HCT116 (cell line): ENCODE data around the gene CTTNBP2. TPM values are rescaled to one million over a fixed set of nuclear protein-coding genes. Genes with fewer than 3 reads are reported as not detected.

Experiments used
- ATAC-seq: fragments of 200-7000 bp; cut with Tn5 transposase; 2 replicates; pipeline ENCODE4 v1.9.1; 2020; ENCODE audit warnings: mild to moderate bottlenecking, moderate library complexity
- BruUV-seq: library from RNA; stranded (reverse); fragments of 400-500 nt; replicated peaks from 2 replicates; lab custom pipeline; 2021; lab: Mats Ljungman, UMichigan
- CTCF ChIA-PET: fragments of 300-600 bp; sonication (Branson Sonifier 250); formaldehyde crosslinking; loops from one replicate; lab custom pipeline; 2021; ENCODE audit warnings: antibody characterized with exemption; lab: Charles Lee
- POLR2A ChIA-PET: fragments of 300-600, 350-600 bp; sonication (Branson Sonifier 250); formaldehyde crosslinking; loops from one replicate; lab custom pipeline; 2021; ENCODE audit warnings: antibody characterized with exemption; lab: Charles Lee
- RAD21 ChIA-PET, 2 experiments: fragments of 300-600 bp; sonication (Branson Sonifier 250); formaldehyde crosslinking; loops; one replicate each; lab custom pipeline; 2023; ENCODE audit warnings: low total read pairs in 2 of 2; ENCODE audit not compliant: uncharacterized antibody in 2 of 2, unreplicated experiment in 2 of 2, low non-redundant PET in 1 of 2; lab: Charles Lee
- DNase-seq: peaks from one replicate; pipeline ENCODE4 v3.0.0-alpha.2; 2010; ENCODE audit warnings: low read depth, low spot score
- H2AFZ ChIP-seq: fragments of 200-600 bp; shearing (Covaris generic), sonication (generic); 2 replicates; pipeline ENCODE4 v1.6.1; 2017; ENCODE audit warnings: low read depth, mixed run types, mixed read lengths, antibody characterized with exemption, low read length; ENCODE audit not compliant: poor library complexity, severe bottlenecking
- H3K27ac ChIP-seq: 2 replicates; pipeline ENCODE4 v1.5.1; 2012; ENCODE audit warnings: low read depth, low read length
- H3K27me3 ChIP-seq: fragments of 200-600 bp; sonication (generic); 2 replicates; pipeline ENCODE4 v1.6.1; 2016; ENCODE audit warnings: mixed run types, low read length, mixed read lengths; ENCODE audit not compliant: insufficient read depth
- H3K36me3 ChIP-seq, 2 experiments: fragments of 200-500 bp in 1 of 2; fragments of 200-600 bp in 1 of 2; sonication (Bioruptor generic) in 1 of 2; sonication (generic) in 1 of 2; 2 replicates each; pipeline versions ENCODE4 v1.5.1 to v1.6.1; 2014 to 2016; ENCODE audit warnings: low read length in 2 of 2, inconsistent platforms in 1 of 2, mixed read lengths in 1 of 2, mixed run types in 1 of 2; ENCODE audit not compliant: insufficient read depth in 2 of 2, control insufficient read depth in 1 of 2
- H3K4me1 ChIP-seq, 2 experiments: fragments of 200-600 bp in 1 of 2; sonication (generic) in 1 of 2; 2 replicates each; pipeline versions ENCODE4 v1.5.1 to v1.6.1; 2012 to 2017; ENCODE audit warnings: low read length in 2 of 2, inconsistent platforms in 1 of 2, mild to moderate bottlenecking in 1 of 2, mixed read lengths in 1 of 2, mixed run types in 1 of 2, moderate library complexity in 1 of 2; ENCODE audit not compliant: insufficient read depth in 2 of 2, control insufficient read depth in 1 of 2
- H3K4me2 ChIP-seq: fragments of 200-600 bp; sonication (generic); 2 replicates; pipeline ENCODE4 v1.6.1; 2017; ENCODE audit warnings: mixed run types, low read length, mixed read lengths
- H3K4me3 ChIP-seq, 2 experiments: fragments of 200-600 bp in 1 of 2; sonication (generic) in 1 of 2; replicated peaks in 1 of 2; 2 replicates each; pipeline ENCODE4 v1.5.1; 2011 to 2016; ENCODE audit warnings: low read length in 2 of 2, control low read depth in 1 of 2, low read depth in 1 of 2, mild to moderate bottlenecking in 1 of 2, mixed read lengths in 1 of 2, mixed run types in 1 of 2
- H3K79me2 ChIP-seq: fragments of 200-600 bp; sonication (generic); 2 replicates; pipeline ENCODE4 v1.6.1; 2017; ENCODE audit warnings: mild to moderate bottlenecking, mixed run types, low read length, moderate library complexity, mixed read lengths; ENCODE audit not compliant: insufficient read depth
- H3K9ac ChIP-seq: fragments of 200-600 bp; sonication (generic); 2 replicates; pipeline ENCODE4 v1.6.1; 2016; ENCODE audit warnings: low read length, mixed read lengths
- H3K9me2 ChIP-seq: fragments of 200-600 bp; sonication (generic), shearing (Covaris generic); 2 replicates; pipeline ENCODE4 v1.6.1; 2017; ENCODE audit warnings: mixed run types, mild to moderate bottlenecking, moderate library complexity; ENCODE audit not compliant: insufficient read depth
- H3K9me3 ChIP-seq, 2 experiments: fragments of 200-500 bp in 1 of 2; fragments of 200-600 bp in 1 of 2; sonication (Bioruptor generic) in 1 of 2; sonication (generic) in 1 of 2; 2 replicates each; pipeline ENCODE4 v1.6.1; 2014 to 2017; ENCODE audit warnings: low read length in 2 of 2, mixed read lengths in 2 of 2, inconsistent platforms in 1 of 2, low read depth in 1 of 2, mild to moderate bottlenecking in 1 of 2, mixed run types in 1 of 2, moderate library complexity in 1 of 2; ENCODE audit not compliant: control insufficient read depth in 1 of 2, insufficient read depth in 1 of 2
- H4K20me1 ChIP-seq: fragments of 200-600 bp; sonication (generic), shearing (Covaris generic); 2 replicates; pipeline ENCODE4 v1.6.1; 2017; ENCODE audit warnings: mixed run types, mild to moderate bottlenecking, moderate library complexity; ENCODE audit not compliant: insufficient read depth
- ATF3 ChIP-seq: IDR thresholded peaks from 2 replicates; pipeline ENCODE4 v1.6.1; 2012
- CTCF ChIP-seq, 3 experiments: fragments of 200-600 bp in 1 of 3; sonication (generic) in 1 of 3; IDR thresholded peaks in 2 of 3; conservative IDR thresholded peaks in 1 of 3; 2 replicates each; pipeline ENCODE4 v1.5.1; 2012 to 2017; ENCODE audit warnings: low read depth in 2 of 3, low read length in 2 of 3, antibody characterized with exemption in 1 of 3, borderline replicate concordance in 1 of 3, control low read depth in 1 of 3, mild to moderate bottlenecking in 1 of 3, mixed read lengths in 1 of 3, mixed run types in 1 of 3, moderate library complexity in 1 of 3; ENCODE audit not compliant: insufficient read depth in 1 of 3
- EGR1 ChIP-seq: IDR thresholded peaks from 2 replicates; pipeline ENCODE4 v1.6.1; 2012; ENCODE audit warnings: low read depth
- ELF1 ChIP-seq: IDR thresholded peaks from 2 replicates; pipeline ENCODE4 v1.6.1; 2012; ENCODE audit warnings: low read depth, borderline replicate concordance
- EZH2 ChIP-seq: fragments of 200-600 bp; sonication (generic); IDR thresholded peaks from 2 replicates; pipeline ENCODE4 v1.6.1; 2017; ENCODE audit warnings: antibody characterized with exemption, mixed run types
- FOSL1 ChIP-seq: IDR thresholded peaks from 2 replicates; pipeline ENCODE4 v1.6.1; 2012; ENCODE audit warnings: low read depth
- MAX ChIP-seq: IDR thresholded peaks from 2 replicates; pipeline ENCODE4 v1.6.1; 2012
- POLR2A ChIP-seq: IDR thresholded peaks from 2 replicates; pipeline ENCODE4 v1.7.0; 2011; ENCODE audit warnings: borderline replicate concordance; ENCODE audit not compliant: insufficient read depth, insufficient read length; ENCODE audit errors: extremely low read depth
- POLR2AphosphoS5 ChIP-seq: IDR thresholded peaks from 2 replicates; pipeline ENCODE4 v1.6.1; 2011; ENCODE audit warnings: mild to moderate bottlenecking, low read depth, low read length, moderate library complexity
- SIN3A ChIP-seq: IDR thresholded peaks from 2 replicates; pipeline ENCODE4 v1.6.1; 2012; ENCODE audit warnings: low read depth
- SP1 ChIP-seq: IDR thresholded peaks from 2 replicates; pipeline ENCODE4 v1.6.1; 2012; ENCODE audit warnings: low read depth
- YY1 ChIP-seq: IDR thresholded peaks from 2 replicates; pipeline ENCODE4 v1.6.1; 2011; ENCODE audit warnings: low read length, low read depth, moderate library complexity, mild to moderate bottlenecking; ENCODE audit not compliant: insufficient replicate concordance; ENCODE audit errors: extremely low read depth
- ZFX ChIP-seq: fragments of 450-650 bp; IDR thresholded peaks from 2 replicates; pipeline ENCODE4 v1.6.1; 2017
- intact Hi-C: fragments of 100-400 bp; cut with micrococcal nuclease; formaldehyde crosslinking; loops from 2 replicates; pipeline ENCODE4 v1.10.0; 2022
- total RNA-seq: library from RNA; stranded (reverse); gene quantifications from one replicate; pipeline ENCODE4 v1.2.1, GENCODE V29; 2021; ENCODE audit not compliant: unreplicated experiment

CTTNBP2 gene
- total RNA-seq, 1 experiment from 2014 or later = 5.4 TPM

- no peak for TF ChIP-seq SP1
- TF ChIP-seq CTCF (IDR thresholded peaks at IDR 0.05 in 2 of 3, conservative IDR thresholded peaks at IDR 0.05 in 1 of 3; ENCODE audit: borderline replicate concordance in 1 of 3, insufficient read depth in 1 of 3, low read depth in 2 of 3, low read length in 2 of 3) = no peak
- TF ChIP-seq FOSL1 = no peak
- TF ChIP-seq YY1 = no peak
- TF ChIP-seq ZFX = no peak
These were observed 87.8 kb downstream of the CTTNBP2 start (continued) for GRCh38 chr7:117785431-117785830.

DNA sequence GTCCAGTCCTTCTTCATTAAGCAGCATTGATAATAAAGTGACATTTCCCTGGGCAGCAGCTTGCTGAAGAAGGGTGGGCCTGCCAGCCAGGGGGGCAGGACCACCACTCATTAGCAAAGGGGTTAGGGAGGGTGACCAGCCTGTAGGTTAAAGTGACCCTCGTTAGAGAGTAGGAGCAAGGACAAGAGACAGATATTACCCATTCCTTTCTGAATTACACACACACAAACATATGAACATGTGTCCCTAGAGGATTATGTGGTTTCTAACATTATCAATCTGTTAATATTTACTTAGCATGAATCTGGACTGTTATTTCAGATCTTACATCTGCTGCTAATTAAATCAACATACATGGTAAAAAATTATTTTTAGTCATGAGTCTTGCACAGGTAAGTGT lies 88.9 kb downstream of the CTTNBP2 start:
- Histone ChIP-seq H3K4me2 (no peak overlapping the region), H3K4me3 (no peak overlapping the region), H2AFZ (no peak overlapping the region), H3K9me2 (no peaks in the 10 kb centered on the region), H3K36me3 (no peaks in the 10 kb centered on the region), H3K9ac (no peak overlapping the region), H3K79me2 (no peaks in the 10 kb centered on the region), H3K9me3 (no peaks in the 10 kb centered on the region), H3K27ac (no peak overlapping the region), H4K20me1 (no peaks in the 10 kb centered on the region), H3K27me3 (no peaks in the 10 kb centered on the region), H3K4me1 (no peaks in the 10 kb centered on the region)
- DNase-seq = no peak
- ATAC-seq = no peak
- ChIA-PET POLR2A (no interaction called here), CTCF (no interaction called here), RAD21 (no interaction called here)
- BruUV-seq = no TSS peak
- intact Hi-C loops = no loop called here
- TF ChIP-seq CTCF (IDR thresholded peaks at IDR 0.05 in 2 of 3, conservative IDR thresholded peaks at IDR 0.05 in 1 of 3; ENCODE audit: borderline replicate concordance in 1 of 3, insufficient read depth in 1 of 3, low read depth in 2 of 3, low read length in 2 of 3) (no peak), EGR1 (no peak), POLR2A (no peak), POLR2AphosphoS5 (no peak), ATF3 (no peak), EZH2 (no peak), SIN3A (no peak), MAX (no peak), ELF1 (no peak)
